AG09309 (cell line): ENCODE results near the gene MTG1.
"Not testable (repeated sequence)": the region's sequence is repeated elsewhere in the genome, so short reads cannot be mapped to it uniquely, and the experiment has no call there.

Experiments
- DNase-seq: peaks from one replicate; pipeline ENCODE4 v3.0.0-alpha.2; 2010; ENCODE audit warnings: low read depth
- H3K4me3 ChIP-seq: 2 replicates; pipeline ENCODE4 v1.5.1; 2011; ENCODE audit warnings: mild to moderate bottlenecking, low read depth, low read length, moderate library complexity; ENCODE audit not compliant: control insufficient read depth
- TF ChIP-seq, protein P1 (sequence below): IDR thresholded peaks from 2 replicates; pipeline ENCODE4 v1.5.1; 2011; ENCODE audit warnings: mild to moderate bottlenecking, low read depth, low read length, inconsistent platforms; ENCODE audit not compliant: insufficient read depth, control insufficient read depth; ENCODE audit errors: missing control alignments

Gene MTG1

DNA sequence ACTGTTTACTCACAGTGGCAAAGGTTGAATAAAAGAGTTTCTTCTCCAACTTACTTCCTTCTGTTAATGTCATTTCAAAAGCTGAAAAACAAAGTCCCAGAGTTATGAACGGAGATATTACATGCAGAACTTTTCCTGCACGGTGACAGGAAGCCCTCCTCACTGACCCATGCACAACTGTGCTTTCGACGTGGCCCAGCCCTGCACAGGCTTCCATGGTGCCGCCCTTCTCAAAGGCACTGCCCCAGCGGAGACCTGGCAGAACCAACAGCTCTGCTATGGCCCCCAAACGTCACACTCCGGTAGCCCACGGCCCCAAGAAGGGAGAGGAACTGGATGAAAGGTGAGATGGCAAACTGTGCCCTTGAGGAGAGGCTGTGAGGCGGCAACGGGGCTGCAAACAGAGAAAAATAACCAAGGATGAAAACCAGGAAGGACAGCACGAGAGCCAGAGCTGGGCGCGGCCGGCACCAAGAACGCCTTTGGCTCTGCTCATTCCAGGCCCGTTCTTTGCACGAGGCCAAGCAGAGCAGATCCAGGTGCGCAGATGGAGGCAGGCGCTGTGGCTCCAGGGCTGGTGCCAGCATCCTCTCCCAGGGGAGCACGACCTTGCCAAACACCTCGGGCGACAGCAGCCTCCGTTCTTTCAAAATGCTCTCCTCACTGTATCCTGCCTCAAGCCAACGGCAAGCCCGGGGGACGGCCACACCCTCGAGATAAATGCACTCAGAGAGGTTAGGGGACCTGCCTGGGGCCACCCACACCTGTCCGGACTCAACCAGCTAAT, 29.1 kb upstream of the MTG1 start:
- no peak overlapping the region for H3K4me3 ChIP-seq

DNA sequence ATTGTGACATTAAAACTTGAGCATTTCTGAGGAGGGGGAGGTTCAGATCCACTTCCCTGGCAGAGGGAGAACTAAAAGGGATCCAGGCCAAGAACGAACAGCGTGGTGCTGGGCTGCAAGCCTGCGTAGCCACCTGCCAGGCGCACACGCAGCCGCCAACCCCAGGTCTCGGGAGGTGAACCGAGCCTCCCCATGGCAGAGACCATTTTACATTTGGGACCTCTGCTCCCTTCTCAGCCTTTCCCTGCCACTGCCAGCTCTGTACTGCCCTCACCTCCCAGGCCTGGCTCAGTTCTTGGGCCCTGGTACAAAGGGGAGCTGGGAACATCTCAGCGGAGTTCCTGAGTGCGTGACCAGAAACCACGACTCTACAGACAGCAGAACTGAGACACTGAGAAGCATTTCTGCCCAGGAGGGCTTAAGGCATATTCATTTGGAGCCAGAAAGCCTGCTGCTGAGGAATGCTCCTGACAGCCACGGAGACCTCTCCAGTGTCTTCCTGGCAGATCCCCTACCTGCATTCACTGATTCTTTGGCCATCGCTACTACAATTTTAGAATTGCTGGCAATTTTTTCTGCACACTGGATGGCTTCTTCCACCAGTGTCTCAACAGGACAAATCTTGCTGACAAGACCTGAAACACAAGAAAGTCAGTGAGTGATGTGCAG, 28.4 kb upstream of the MTG1 start:
- TF ChIP-seq, protein P1, sequence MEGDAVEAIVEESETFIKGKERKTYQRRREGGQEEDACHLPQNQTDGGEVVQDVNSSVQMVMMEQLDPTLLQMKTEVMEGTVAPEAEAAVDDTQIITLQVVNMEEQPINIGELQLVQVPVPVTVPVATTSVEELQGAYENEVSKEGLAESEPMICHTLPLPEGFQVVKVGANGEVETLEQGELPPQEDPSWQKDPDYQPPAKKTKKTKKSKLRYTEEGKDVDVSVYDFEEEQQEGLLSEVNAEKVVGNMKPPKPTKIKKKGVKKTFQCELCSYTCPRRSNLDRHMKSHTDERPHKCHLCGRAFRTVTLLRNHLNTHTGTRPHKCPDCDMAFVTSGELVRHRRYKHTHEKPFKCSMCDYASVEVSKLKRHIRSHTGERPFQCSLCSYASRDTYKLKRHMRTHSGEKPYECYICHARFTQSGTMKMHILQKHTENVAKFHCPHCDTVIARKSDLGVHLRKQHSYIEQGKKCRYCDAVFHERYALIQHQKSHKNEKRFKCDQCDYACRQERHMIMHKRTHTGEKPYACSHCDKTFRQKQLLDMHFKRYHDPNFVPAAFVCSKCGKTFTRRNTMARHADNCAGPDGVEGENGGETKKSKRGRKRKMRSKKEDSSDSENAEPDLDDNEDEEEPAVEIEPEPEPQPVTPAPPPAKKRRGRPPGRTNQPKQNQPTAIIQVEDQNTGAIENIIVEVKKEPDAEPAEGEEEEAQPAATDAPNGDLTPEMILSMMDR = no peak
- no peak overlapping the region for H3K4me3 ChIP-seq
- no peak for DNase-seq

More for the DNA sequence above, 29.1 kb upstream of the MTG1 start:
- DNase-seq = no peak
- TF ChIP-seq, protein P1 = no peak

DNA sequence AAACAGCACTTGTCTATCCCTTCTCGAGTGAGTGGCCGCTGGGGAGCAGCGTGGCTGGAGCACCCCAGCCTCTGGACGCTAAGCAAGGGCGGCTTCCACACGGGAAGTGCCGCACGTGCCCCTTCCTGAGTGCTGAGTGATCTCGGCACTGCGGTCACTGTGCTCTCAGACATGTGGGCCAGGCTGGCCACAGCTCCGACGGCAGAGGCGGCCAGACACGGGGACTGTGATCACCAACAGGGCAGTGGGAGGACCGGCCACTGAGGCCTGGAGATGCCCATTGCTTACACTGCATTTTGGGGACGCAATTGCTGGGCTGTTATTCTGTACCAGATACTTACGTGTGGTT, 27.9 kb upstream of the MTG1 start:
- TF ChIP-seq, protein P1 = no peak
- no peak overlapping the region for H3K4me3 ChIP-seq
- DNase-seq = no peak

DNA sequence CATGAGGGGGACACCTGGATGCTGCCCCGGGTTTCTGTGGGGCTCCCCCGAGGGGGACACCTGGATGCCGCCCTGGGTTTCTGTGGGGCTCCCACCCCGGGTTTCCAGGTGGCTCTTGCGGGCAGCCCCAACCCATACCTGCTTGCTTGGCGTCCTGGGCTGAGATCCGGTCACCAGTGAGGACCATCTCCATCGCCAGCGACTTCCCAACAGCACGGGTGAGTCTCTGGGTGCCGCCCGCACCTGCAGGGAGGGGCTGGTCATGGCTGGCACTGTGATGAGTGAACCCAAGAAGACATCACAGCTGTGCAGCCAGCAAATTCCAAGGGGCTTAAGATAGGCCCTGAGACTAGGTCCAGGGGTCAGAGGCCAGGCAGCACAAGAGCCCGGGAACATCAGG, 27.2 kb upstream of the MTG1 start:
- TF ChIP-seq, protein P1 = no peak
- DNase-seq = no peak
- no peak overlapping the region for H3K4me3 ChIP-seq

DNA sequence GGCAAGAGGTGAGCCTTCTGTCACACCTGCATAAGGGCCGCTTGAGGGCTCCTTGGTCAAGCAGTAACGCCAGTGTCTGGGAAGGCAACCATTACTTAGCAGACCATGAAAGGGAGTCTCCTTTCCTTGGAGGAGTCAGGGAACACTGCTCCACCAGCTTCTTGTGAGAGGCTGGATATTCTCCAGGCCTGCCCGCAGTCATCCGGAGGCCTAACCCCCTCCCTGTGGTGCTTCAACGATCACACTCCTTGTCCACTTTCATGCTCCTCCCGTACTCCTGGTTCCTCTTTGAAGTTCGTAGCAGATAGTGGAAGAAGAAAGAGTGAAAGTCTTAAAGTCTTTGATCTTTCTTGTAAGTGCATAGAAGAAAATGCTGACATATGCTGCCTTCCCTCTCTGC, 26.5 kb upstream of the MTG1 start:
- H3K4me3 ChIP-seq, DNase-seq: not testable (repeated sequence)

DNA sequence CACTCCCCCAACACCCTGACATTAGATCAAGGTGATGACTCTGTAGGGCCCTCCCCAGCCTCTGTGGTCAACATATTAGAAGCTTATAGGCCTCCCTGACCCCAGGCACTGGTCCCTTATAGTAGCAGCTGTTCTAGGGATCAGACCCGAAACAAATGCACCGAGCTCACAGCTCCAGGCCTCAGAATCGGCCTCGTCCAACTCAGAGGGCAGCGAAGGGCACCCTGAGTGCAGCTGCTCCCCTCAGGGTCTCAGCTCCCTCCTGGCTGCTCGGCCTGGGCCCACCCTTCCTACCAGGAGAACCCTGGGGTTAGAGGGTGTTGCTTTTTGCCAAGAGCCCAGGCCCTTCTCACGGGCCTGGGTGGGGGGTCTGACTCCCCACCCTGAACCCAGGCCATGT, 25.8 kb upstream of the MTG1 start:
- no peak for DNase-seq
- TF ChIP-seq, protein P1 = no peak

DNA sequence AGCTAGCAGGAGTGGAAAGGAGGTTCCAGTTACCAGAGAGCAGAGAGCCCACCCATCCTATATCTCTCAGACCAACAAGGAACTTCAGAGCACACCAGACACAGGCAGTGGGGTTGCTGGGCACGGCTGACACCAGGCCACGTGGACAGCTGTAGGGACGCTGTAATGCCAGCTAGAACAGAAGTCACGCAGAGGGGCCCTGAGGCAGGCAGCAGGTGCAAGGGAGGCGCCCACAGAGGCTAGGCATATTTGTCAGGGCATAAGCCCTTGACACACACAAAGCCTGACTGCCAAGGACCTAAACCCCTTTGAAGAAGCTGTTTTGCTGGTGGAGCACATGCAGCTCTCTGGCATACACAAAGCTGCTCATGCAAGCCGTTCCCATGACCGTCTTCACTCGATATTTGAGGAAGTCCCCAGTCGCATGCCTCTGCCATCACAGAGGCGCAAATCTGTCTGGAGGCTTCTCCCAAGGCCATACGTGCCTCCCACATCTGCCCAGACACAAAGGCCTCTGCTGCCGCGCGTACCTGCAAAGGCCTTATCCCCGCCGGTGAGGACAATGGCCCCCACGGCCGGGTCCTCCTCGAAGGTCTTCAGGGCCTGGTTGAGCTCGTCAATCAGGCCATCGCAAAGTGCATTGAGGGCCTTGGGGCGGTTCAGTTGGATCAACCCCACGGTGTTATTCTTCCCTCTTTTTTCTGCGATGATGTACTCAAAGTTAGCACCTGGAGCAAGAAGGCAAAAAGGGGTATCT, 23.7 kb upstream of the MTG1 start:
- DNase-seq = no peak
- TF ChIP-seq, protein P1 = no peak
- no peak overlapping the region for H3K4me3 ChIP-seq

More for the DNA sequence above, 25.8 kb upstream of the MTG1 start:
- no peak overlapping the region for H3K4me3 ChIP-seq
